GM12878 (cell line): Measurements from ENCODE around the gene PRKCB. TPM values are rescaled to one million over a fixed set of nuclear protein-coding genes. Genes with fewer than 3 reads are reported as not detected.

Experiments used
- ATAC-seq: fragments of 200-7000 bp; cut with Tn5 transposase; 3 replicates; pipeline ENCODE4 v1.9.1; 2020; ENCODE audit warnings: mild to moderate bottlenecking, moderate library complexity
- BruUV-seq: library from RNA; stranded (reverse); fragments of 400-500 nt; replicated peaks from 2 replicates; lab custom pipeline; 2021; lab: Mats Ljungman, UMichigan
- CTCF ChIA-PET: fragments of 300-600 bp; sonication (Branson Sonifier 250); formaldehyde crosslinking; extraction: SDS; loops from one replicate; lab custom pipeline; 2021; ENCODE audit warnings: inconsistent platforms; lab: Yijun Ruan, JAX
- POLR2A ChIA-PET: fragments of 350-600 bp; formaldehyde crosslinking; extraction: SDS; loops from one replicate; lab custom pipeline; 2021; ENCODE audit warnings: inconsistent platforms; lab: Charles Lee
- RAD21 ChIA-PET: fragments of 300-600 bp; sonication (Branson Sonifier 250); formaldehyde crosslinking; loops from one replicate; lab custom pipeline; 2023; ENCODE audit warnings: antibody characterized with exemption; ENCODE audit not compliant: unreplicated experiment; lab: Charles Lee
- SMC1A ChIA-PET: fragments of 300-600 bp; sonication (Branson Sonifier 250); formaldehyde crosslinking; loops from one replicate; lab custom pipeline; 2023; ENCODE audit not compliant: unreplicated experiment, uncharacterized antibody; lab: Charles Lee
- DNase-seq: peaks from one replicate; pipeline ENCODE4 v3.0.0-alpha.2; 2011; ENCODE audit warnings: low read depth, low spot score
- FAIRE-seq: peaks from 3 replicates; lab custom pipeline; 2011; peaks lifted over from hg19 to GRCh38; lab: Jason Lieb, UNC
- H2AFZ ChIP-seq: 2 replicates; pipeline ENCODE4 v1.6.0; 2011; ENCODE audit warnings: low read depth, low read length, control low read depth; ENCODE audit not compliant: control insufficient read depth
- H3K27ac ChIP-seq: 2 replicates; pipeline ENCODE4 v1.5.1; 2011; ENCODE audit warnings: control low read depth; ENCODE audit not compliant: control insufficient read depth, insufficient read depth
- H3K27me3 ChIP-seq, 2 experiments: replicated peaks in 1 of 2; 2 replicates each; pipeline versions ENCODE4 v1.6.0 to v1.6.1; 2011; ENCODE audit warnings: low read length in 1 of 2; ENCODE audit not compliant: control insufficient read depth in 2 of 2, insufficient read depth in 2 of 2
- H3K36me3 ChIP-seq, 2 experiments: 2 replicates each; pipeline ENCODE4 v1.5.1; 2011; ENCODE audit warnings: low read length in 1 of 2; ENCODE audit not compliant: control insufficient read depth in 2 of 2, insufficient read depth in 2 of 2
- H3K4me1 ChIP-seq: 2 replicates; pipeline ENCODE4 v1.6.1; 2011; ENCODE audit warnings: mild to moderate bottlenecking, low read length, moderate library complexity, mixed read lengths; ENCODE audit not compliant: control insufficient read depth, insufficient read depth
- H3K4me2 ChIP-seq: 2 replicates; pipeline ENCODE4 v1.6.0; 2011; ENCODE audit warnings: control low read depth; ENCODE audit not compliant: control insufficient read depth, insufficient read depth
- H3K4me3 ChIP-seq: fragments of 200-600 bp; sonication (generic); 2 replicates; pipeline ENCODE4 v1.5.1; 2016
- H3K79me2 ChIP-seq: 2 replicates; pipeline ENCODE4 v1.6.0; 2011; ENCODE audit warnings: low read length; ENCODE audit not compliant: control insufficient read depth, insufficient read depth
- H3K9ac ChIP-seq: 2 replicates; pipeline ENCODE4 v1.8.0; 2011; ENCODE audit warnings: low read length, control low read depth, mixed read lengths; ENCODE audit not compliant: control insufficient read depth, insufficient read depth
- H3K9me3 ChIP-seq: replicated peaks from 3 replicates; pipeline ENCODE4 v1.5.1; 2011; ENCODE audit warnings: mild to moderate bottlenecking, low read length; ENCODE audit not compliant: control insufficient read depth, insufficient read depth
- H4K20me1 ChIP-seq: 2 replicates; pipeline ENCODE4 v1.6.0; 2011; ENCODE audit not compliant: control insufficient read depth, insufficient read depth
- ATF7 ChIP-seq: fragments of 450-650 bp; IDR thresholded peaks from 2 replicates; pipeline ENCODE4 v1.6.1; 2016; ENCODE audit warnings: low read depth, mild to moderate bottlenecking
- BACH1 ChIP-seq: fragments of 450-650 bp; IDR thresholded peaks from 2 replicates; pipeline ENCODE4 v1.6.1; 2017; ENCODE audit warnings: mild to moderate bottlenecking, borderline replicate concordance
- JUND ChIP-seq: IDR thresholded peaks from 2 replicates; pipeline ENCODE4 v1.6.1; 2012; ENCODE audit warnings: low read depth, mild to moderate bottlenecking, low read length, improper control_type of control experiment, moderate library complexity
- MAX ChIP-seq: IDR thresholded peaks from 2 replicates; pipeline ENCODE4 v1.6.1; 2012; ENCODE audit warnings: low read depth, low read length, improper control_type of control experiment
- MTA2 ChIP-seq: fragments of 450-650 bp; IDR thresholded peaks from 2 replicates; pipeline ENCODE4 v1.6.1; 2016; ENCODE audit warnings: low read depth, mild to moderate bottlenecking, moderate library complexity
- NFYB ChIP-seq: IDR thresholded peaks from 2 replicates; pipeline ENCODE4 v1.6.1; 2011; ENCODE audit warnings: low read depth, mild to moderate bottlenecking, low read length, improper control_type of control experiment, moderate library complexity; ENCODE audit not compliant: insufficient read depth
- PAX8 ChIP-seq: fragments of 450-650 bp; IDR thresholded peaks from 2 replicates; pipeline ENCODE4 v1.6.1; 2017; ENCODE audit warnings: mild to moderate bottlenecking, moderate library complexity
- RCOR1 ChIP-seq: conservative IDR thresholded peaks from 2 replicates; pipeline ENCODE4 v1.6.1; 2012; ENCODE audit warnings: low read depth, low read length, improper control_type of control experiment
- RELB ChIP-seq: fragments of 450-650 bp; IDR thresholded peaks from 2 replicates; pipeline ENCODE4 v1.6.1; 2017; ENCODE audit warnings: low read depth, mild to moderate bottlenecking, moderate library complexity
- SP1 ChIP-seq: IDR thresholded peaks from one replicate; pipeline ENCODE4 v1.6.1; 2011; ENCODE audit warnings: low read depth, low read length
- STAT3 ChIP-seq: IDR thresholded peaks from 2 replicates; pipeline ENCODE4 v1.6.1; 2011; ENCODE audit warnings: low read depth, low read length, improper control_type of control experiment
- TCF3 ChIP-seq: IDR thresholded peaks from 2 replicates; pipeline ENCODE4 v1.6.1; 2012; ENCODE audit warnings: low read depth, mild to moderate bottlenecking, low read length, borderline replicate concordance; ENCODE audit not compliant: insufficient read depth
- WRNIP1 ChIP-seq: IDR thresholded peaks from 2 replicates; pipeline ENCODE4 v1.6.1; 2011; ENCODE audit warnings: low read depth, low read length, improper control_type of control experiment, borderline replicate concordance
- WGBS: methylation state at CpG from one replicate; pipeline ENCODE4 v1.1.6; 2016; ENCODE audit warnings: low lambda C conversion rate; ENCODE audit not compliant: insufficient replicate concordance, insufficient coverage; ENCODE audit errors: missing lambda C conversion rate; 5-methylcytosine and 5-hydroxymethylcytosine counted together
- in situ Hi-C: fragments of 300-500 bp; cut with MboI; formaldehyde crosslinking; loops from 9 replicates; pipeline ENCODE4 v1.14.3; 2018; ENCODE audit warnings: mixed read lengths
- intact Hi-C: fragments of 100-400 bp; cut with micrococcal nuclease; formaldehyde crosslinking; loops from one replicate; pipeline ENCODE4 v1.14.2; 2022; ENCODE audit not compliant: unreplicated experiment
- polyA plus RNA-seq, 11 experiments: library from polyadenylated mRNA; depleted of rRNA in 4 of 11; unstranded in 6 of 11; stranded (reverse) in 5 of 11; fragments of >200 nt; fragmentation: Nextera tagmentation in 4 of 11; fragmentation: Illumina TruSeq in 1 of 11; extraction: Ambion mirVana in 4 of 11; extraction: Trizol in 1 of 11; gene quantifications; 1 replicate in 1 of 11; 2 replicates in 10 of 11; pipeline versions ENCODE4 v1.2.1 to v1.2.3, GENCODE V29; 2011 to 2016; ENCODE audit warnings: inconsistent platforms in 2 of 11, missing spikeins in 2 of 11, low read depth in 1 of 11
- total RNA-seq, 4 experiments: library from RNA; depleted of rRNA in 3 of 4; stranded (reverse); fragments of >200 nt in 3 of 4; fragmentation: Illumina TruSeq in 1 of 4; extraction: Trizol in 1 of 4; gene quantifications; 2 replicates each; pipeline versions ENCODE4 v1.2.1 to v1.2.3, GENCODE V29; 2013 to 2021
- TF ChIP-seq, protein P1 (sequence below): fragments of 450-650 bp; IDR thresholded peaks from 2 replicates; pipeline ENCODE4 v1.6.1; 2014; ENCODE audit warnings: mild to moderate bottlenecking
- TF ChIP-seq, protein P2 (sequence below): IDR thresholded peaks from 2 replicates; pipeline ENCODE4 v1.6.1; 2012; ENCODE audit warnings: low read depth, low read length, improper control_type of control experiment

Gene PRKCB
- total and polyA plus RNA-seq, 10 of the 15 experiments (the other 5 are each of a cell fraction or from before 2014, with no cell fraction given), result 21.4 to 158 (median 97.3) TPM

GRCh38 chr16:24164416-24164815 is 328.6 kb downstream of the PRKCB start:
- H4K20me1 ChIP-seq, result no peaks in the 10 kb centered on the region
- no peaks in the 10 kb centered on the region for H3K79me2 ChIP-seq
- ChIA-PET CTCF (interaction anchor here (0.7 kb wide), 1 partner anchor 21 kb away, joined by 3 read pairs; no protein-coding TSS in a partner anchor), RAD21 (no interaction called here), SMC1A (no interaction called here), POLR2A (no interaction called here)
- H3K4me1 ChIP-seq, result no peaks in the 10 kb centered on the region
- DNase-seq (no peak), FAIRE-seq (no peak), ATAC-seq (no peak)
- 97% methylated on average over 8 of the region's 8 CpGs for WGBS
- H3K9ac ChIP-seq, result no peak overlapping the region
- no peak overlapping the region for H3K4me2 ChIP-seq
- no peaks in the 10 kb centered on the region for H3K9me3 ChIP-seq
- intact Hi-C loops (no loop called here), in situ Hi-C loops (no loop called here)
- no peak for TF ChIP-seq MTA2
- no peak for TF ChIP-seq WRNIP1
- no peak for TF ChIP-seq ATF7
- no peak for TF ChIP-seq MAX
- TF ChIP-seq, protein P1, sequence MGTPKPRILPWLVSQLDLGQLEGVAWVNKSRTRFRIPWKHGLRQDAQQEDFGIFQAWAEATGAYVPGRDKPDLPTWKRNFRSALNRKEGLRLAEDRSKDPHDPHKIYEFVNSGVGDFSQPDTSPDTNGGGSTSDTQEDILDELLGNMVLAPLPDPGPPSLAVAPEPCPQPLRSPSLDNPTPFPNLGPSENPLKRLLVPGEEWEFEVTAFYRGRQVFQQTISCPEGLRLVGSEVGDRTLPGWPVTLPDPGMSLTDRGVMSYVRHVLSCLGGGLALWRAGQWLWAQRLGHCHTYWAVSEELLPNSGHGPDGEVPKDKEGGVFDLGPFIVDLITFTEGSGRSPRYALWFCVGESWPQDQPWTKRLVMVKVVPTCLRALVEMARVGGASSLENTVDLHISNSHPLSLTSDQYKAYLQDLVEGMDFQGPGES, result no peak
- no peak overlapping the region for H3K27ac ChIP-seq
- H3K36me3 ChIP-seq, result peaks cover 7 to 24% of the 10 kb centered on the region in 2 experiments; a peak in 3 of 4 replicates
- BruUV-seq, result no TSS peak
- H3K27me3 ChIP-seq, result no peaks in the 10 kb centered on the region
- no peak overlapping the region for H3K4me3 ChIP-seq
- H2AFZ ChIP-seq, result no peak overlapping the region

- CTCF ChIA-PET, result no interaction called here
- H3K36me3 ChIP-seq, result peaks cover 7 to 22% of the 10 kb centered on the region in 2 experiments; a peak in 3 of 4 replicates
- H3K79me2 ChIP-seq, result no peaks in the 10 kb centered on the region
- no peak overlapping the region for H2AFZ ChIP-seq
- no peaks in the 10 kb centered on the region for H3K4me1 ChIP-seq
- in situ Hi-C loops (no loop called here), intact Hi-C loops (no loop called here)
- no peak overlapping the region for H3K4me2 ChIP-seq
- no peak overlapping the region for H3K27ac ChIP-seq
- DNase-seq (no peak), FAIRE-seq (no peak), ATAC-seq (no peak)
- no peak overlapping the region for H3K9ac ChIP-seq
- H3K27me3 ChIP-seq, result no peaks in the 10 kb centered on the region
- H3K9me3 ChIP-seq, result no peaks in the 10 kb centered on the region
- SMC1A ChIA-PET, result no interaction called here
- no TSS peak for BruUV-seq
- 79% methylated on average over 3 of the region's 3 CpGs for WGBS
- POLR2A ChIA-PET, result no interaction called here
- no peak overlapping the region for H3K4me3 ChIP-seq
- RAD21 ChIA-PET, result interaction anchor here (0.6 kb wide), 1 partner anchor 515 kb away, joined by 3 read pairs; no protein-coding TSS in a partner anchor
- H4K20me1 ChIP-seq, result no peaks in the 10 kb centered on the region
- TF ChIP-seq RELB (no peak), SP1 (no peak), PAX8 (no peak), JUND (no peak), TCF3 (no peak), BACH1 (no peak), STAT3 (no peak), NFYB (no peak), RCOR1 (no peak)
- TF ChIP-seq, protein P2, sequence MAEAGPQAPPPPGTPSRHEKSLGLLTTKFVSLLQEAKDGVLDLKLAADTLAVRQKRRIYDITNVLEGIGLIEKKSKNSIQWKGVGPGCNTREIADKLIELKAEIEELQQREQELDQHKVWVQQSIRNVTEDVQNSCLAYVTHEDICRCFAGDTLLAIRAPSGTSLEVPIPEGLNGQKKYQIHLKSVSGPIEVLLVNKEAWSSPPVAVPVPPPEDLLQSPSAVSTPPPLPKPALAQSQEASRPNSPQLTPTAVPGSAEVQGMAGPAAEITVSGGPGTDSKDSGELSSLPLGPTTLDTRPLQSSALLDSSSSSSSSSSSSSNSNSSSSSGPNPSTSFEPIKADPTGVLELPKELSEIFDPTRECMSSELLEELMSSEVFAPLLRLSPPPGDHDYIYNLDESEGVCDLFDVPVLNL, result no peak
These were observed 329.5 kb downstream of the PRKCB start for GRCh38 chr16:24165273-24165672.
